GM18517 (cell line): Measurements from ENCODE around the gene KDM2B.

Experiments used
- ATAC-seq: cut with Tn5 transposase; IDR thresholded peaks from one replicate; pipeline ENCODE4 v1.9.1; 2021; ENCODE audit warnings: mild to moderate bottlenecking, moderate library complexity; ENCODE audit not compliant: unreplicated experiment

The KDM2B gene

GRCh38 chr12:121532503-121533393 lies 48.1 kb downstream of the KDM2B start:
- ATAC-seq, result no peak

DNA sequence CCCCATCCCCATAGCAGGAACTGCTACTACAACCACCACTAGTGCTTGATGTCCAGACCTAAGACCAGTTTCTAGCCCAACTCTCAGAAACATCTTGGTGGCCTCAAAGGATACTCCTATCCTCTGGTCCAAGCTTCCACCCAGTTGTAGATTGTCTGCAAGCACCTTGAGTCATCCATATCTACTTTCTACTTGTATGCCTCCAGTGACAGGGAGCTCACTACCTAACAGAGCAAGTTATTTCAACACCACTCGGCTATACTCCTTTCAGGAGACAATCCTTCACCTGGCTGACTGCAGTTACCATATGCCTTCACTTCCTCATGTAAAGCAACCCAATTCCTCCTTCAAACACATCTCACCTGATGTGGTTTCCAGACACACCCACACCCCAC lies 49.5 kb downstream of the KDM2B start:
- no peak for ATAC-seq

DNA sequence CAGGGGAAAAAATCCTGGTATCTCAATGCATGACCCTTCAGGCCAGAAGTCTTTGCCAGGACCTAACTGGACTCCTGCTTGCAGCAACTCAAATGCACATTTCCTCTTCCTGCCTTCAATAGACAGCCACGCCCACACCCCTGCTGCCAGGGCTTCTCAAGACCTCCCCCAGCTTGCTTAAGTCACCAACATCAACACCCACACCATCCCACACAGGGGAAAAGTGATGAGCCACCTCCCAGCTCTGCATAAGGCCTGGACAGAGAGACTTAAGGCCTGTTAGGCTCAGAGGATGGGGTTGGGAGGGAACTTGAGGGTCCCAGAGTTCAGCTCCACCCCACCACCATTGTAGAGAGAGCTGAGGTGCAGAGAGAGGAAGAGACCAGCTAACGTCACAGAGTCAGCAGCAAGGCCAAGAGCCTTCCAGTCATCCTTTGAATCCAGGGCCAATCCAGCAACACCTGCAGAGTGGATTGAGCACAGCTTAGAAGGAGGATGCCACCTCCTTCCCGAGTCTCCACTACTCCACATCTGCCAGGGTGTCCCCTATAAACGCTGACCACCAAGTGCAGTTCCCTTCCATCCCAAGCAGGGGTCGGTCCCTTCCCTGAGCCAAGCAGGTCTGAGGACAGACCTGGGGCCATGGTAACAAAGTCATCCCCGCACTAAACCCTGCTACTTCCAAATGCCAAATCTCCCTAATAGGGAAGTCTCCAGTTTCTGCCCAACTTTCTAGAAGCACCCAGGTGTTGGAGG lies 50.0 kb downstream of the KDM2B start:
- no peak for ATAC-seq

DNA sequence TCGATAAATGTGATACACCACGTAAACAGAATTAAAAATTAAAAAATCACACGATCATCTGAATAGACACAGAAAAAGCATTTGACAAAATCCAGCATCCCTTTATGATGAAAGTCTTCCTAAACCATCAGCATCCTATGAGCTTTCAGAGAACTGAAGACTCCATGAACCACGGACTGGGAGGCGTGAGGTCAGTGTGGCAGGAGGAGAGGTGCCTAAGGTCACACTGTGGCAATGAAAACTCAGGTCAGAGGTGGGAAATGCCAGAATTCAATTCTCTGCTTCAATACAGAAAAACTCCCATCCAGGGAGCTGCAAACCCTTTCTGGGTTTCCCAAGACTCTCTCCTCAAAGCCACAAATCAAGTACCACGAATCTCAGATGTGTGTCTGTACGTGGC lies 51.6 kb downstream of the KDM2B start:
- no peak for ATAC-seq

DNA sequence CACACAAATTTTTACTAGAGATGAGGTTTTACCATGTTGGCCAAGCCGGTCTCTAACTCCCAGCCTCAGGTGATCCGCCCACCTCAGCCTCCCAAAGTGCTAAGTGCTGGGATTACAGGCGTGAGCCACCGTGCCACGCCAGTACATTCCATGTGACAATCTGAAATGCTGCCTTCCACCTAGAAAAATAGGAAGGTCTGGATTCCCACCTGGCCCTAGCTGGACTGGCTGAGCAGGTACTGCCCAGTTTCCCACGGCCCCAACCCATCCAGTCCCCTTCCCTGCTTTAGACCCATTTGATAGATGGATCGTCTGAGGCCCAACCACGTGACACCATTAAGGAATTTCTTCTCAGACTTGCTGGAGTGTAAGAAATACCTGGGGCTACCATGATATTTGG lies 55.4 kb downstream of the KDM2B start:
- no peak for ATAC-seq

GRCh38 chr12:121524196-121524916 lies 56.5 kb downstream of the KDM2B start:
- ATAC-seq, result no peak

GRCh38 chr12:121523741-121524140 lies 57.1 kb downstream of the KDM2B start:
- ATAC-seq, result no peak

GRCh38 chr12:121522971-121523370 lies 57.9 kb downstream of the KDM2B start:
- no peak for ATAC-seq

DNA sequence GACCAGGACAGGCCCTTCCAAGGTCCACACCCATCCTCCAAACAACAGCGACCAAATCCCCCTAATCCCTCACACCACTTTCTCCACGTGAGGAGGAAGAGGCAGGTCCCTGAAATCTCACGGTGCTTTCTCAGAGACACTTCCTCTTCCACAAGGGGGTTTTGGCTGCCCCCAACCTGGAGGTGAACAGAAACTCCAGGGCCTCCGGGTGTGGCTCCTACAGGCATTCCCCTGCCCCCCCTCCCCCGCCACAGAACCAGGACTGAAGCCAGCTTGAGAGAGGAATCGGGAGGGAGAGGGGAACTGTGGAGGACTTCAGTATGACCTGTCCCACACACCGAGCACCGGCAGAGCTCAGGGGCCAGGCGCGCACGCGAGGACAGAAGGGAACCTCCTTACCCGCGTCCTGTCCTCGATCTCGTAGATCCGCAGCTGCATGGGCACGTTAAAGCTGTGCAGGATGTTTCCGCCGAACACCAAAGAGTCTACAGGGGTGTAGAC lies 60.2 kb downstream of the KDM2B start:
- no peak for ATAC-seq

- ATAC-seq, result no peak
Observed at GRCh38 chr12:121520119-121520518, 60.7 kb downstream of the KDM2B start.

DNA sequence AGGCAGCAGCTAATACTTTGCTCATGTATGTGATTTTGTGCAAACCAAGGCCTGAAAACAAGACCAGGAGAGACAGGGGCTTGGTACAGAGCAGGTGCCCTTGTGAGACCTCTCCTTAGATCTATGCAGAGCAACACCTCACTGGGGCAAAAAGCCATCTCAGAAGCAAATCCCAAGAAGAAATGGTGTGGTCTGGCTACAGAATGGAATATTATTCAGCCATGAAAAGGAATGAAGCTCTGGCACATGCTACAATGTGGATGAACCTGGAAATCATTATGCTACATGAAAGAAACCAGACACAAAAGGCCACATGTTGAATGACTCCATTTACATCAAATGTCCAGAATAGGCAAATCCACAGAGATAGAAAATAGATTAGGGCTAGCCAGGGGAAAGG lies 61.6 kb downstream of the KDM2B start:
- no peak for ATAC-seq

DNA sequence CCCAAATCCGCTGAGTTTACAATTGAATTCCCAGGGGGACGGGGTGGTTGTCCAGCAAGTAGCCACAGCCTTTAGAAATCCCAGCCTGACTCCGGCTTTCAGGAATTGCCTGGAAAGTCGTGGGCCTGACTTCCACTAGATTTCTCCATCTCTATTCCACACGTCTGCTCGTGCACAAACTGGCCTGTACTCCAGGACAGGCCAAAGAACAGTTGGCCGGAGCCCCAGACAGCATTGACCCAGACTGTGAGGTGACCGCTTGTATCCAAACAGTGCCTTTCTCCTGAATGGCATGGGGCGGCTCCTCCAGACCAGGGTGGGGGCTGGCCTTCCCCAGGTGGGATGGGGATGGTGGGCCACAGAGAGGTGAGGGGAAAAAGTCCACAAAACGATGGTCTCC lies 62.2 kb downstream of the KDM2B start:
- no peak for ATAC-seq

GRCh38 chr12:121516437-121517011 lies 64.3 kb downstream of the KDM2B start:
- no peak for ATAC-seq

DNA sequence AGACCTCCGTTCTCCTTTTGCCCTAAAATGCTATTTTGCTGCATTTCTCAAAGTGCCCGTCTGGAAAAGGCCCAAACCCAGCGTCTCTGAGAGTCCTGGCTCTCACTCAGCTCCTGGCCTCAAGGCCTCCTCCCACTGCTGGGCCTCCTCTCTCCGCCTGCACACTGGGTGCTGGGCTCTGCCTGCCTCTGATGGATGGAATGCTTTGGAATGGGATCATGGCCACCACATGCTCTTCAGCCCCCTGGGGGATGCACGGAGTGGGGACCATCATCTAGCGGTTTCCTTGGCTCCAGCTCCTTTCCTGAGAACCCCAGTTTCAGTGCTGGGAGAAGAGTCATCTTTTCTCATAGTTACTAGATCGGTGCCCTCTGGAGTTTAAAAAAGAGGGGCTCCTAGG lies 65.2 kb downstream of the KDM2B start:
- ATAC-seq, result no peak

- ATAC-seq, result no peak
Observed at GRCh38 chr12:121514184-121514742, 66.6 kb downstream of the KDM2B start.

- no peak for ATAC-seq
Observed at GRCh38 chr12:121513464-121514183, 67.2 kb downstream of the KDM2B start.

DNA sequence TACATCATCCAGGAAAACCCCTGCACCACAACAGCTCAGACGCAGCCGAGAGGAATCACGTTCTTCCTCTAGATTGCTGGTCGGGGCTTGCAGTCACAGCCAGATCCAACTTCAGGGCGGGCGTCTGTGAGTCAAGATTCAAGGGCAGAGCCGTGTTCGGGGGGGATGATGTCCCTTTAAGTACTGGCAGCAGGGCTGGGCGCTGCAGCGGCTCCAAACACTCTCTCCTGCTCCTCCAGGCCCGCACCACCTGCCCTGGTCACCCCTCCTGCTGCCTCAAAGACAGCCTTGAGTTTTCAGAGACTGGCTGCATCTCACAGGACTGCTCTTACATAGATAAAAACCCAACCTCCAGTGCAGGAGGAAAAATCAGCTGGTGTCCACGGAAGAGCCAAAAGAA lies 68.3 kb downstream of the KDM2B start:
- no peak for ATAC-seq

DNA sequence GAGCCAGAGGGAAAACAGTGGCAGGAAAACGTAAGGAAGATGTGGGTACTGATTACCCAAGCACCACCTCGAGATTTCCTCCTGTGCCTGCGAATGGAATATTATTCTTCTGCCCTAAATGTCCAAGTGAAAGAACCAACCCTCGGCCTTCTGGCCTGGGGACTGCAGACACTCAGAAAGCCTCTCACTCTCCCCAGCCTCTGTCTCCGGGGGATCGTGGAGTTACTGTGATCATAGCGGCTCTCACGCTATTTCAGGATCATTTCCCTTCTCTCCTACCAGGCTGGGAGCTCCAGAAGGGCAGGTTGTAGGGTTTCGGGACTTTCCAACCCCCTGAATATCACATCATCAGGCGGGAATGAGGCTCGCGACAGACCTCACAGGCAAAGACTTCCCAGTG lies 68.9 kb downstream of the KDM2B start:
- no peak for ATAC-seq

GRCh38 chr12:121509339-121509738 lies 71.5 kb downstream of the KDM2B start:
- ATAC-seq, result no peak

GRCh38 chr12:121508533-121508932 lies 72.3 kb downstream of the KDM2B start:
- ATAC-seq, result no peak
